Memory B cell (primary cell): Measurements from ENCODE around the gene CTSK.
A peak's percentile ranks its signal among the peaks of the same experiment; 100 is the strongest.
"Not testable (repeated sequence)": the region's sequence is repeated elsewhere in the genome, so short reads cannot be mapped to it uniquely, and the experiment has no call there.

ENCODE experiments used
- ATAC-seq: fragments of 150-1000 bp; cut with Tn5 transposase; 2 replicates; pipeline ENCODE4 v1.10.0; 2021; ENCODE audit warnings: low read depth, mild to moderate bottlenecking, moderate library complexity
- DNase-seq, 2 donors: peaks; one replicate each; pipeline ENCODE4 v3.0.0; 2022; ENCODE audit warnings: low spot score in 2 of 2
- H3K27ac Mint-ChIP-seq: one replicate; pipeline ENCODE4 v1.8.0; 2022; ENCODE audit warnings: mild to moderate bottlenecking, moderate library complexity, mixed read lengths
- H3K27me3 Mint-ChIP-seq: one replicate; pipeline ENCODE4 v1.8.0; 2022; ENCODE audit warnings: mixed read lengths
- H3K36me3 Mint-ChIP-seq: one replicate; pipeline ENCODE4 v1.8.0; 2022; ENCODE audit warnings: mild to moderate bottlenecking, mixed read lengths
- H3K4me1 Mint-ChIP-seq: one replicate; pipeline ENCODE4 v1.8.0; 2022; ENCODE audit warnings: mixed read lengths
- H3K4me3 Mint-ChIP-seq: one replicate; pipeline ENCODE4 v1.8.0; 2022; ENCODE audit warnings: mild to moderate bottlenecking, moderate library complexity, mixed read lengths
- H3K9me3 Mint-ChIP-seq: one replicate; pipeline ENCODE4 v1.8.0; 2022; ENCODE audit warnings: mixed read lengths

CTSK gene

GRCh38 chr1:150808121-150808520 lies at the start of gene CTSK:
Gene CTSK (minus strand): TSS chr1:150808260. CDS start chr1:150806805, 1,455 bp downstream.
- Mint-ChIP-seq H3K27ac (peak within 1 kb of the TSS; percentile 37), H3K4me3 (no peak within 1 kb of the TSS), H3K9me3 (no peaks in the 10 kb centered on the region), H3K36me3 (no peaks in the 10 kb centered on the region), H3K27me3 (no peaks in the 10 kb centered on the region), H3K4me1 (peaks cover 5% of the 10 kb centered on the region)
- ATAC-seq (no peak), DNase-seq (no peak)

GRCh38 chr1:150852734-150853133 lies 44.7 kb upstream of the CTSK start:
- H3K27ac Mint-ChIP-seq = peak overlapping the region; percentile 50
- H3K4me1 Mint-ChIP-seq = peaks cover 15% of the 10 kb centered on the region
- peak overlapping the region; percentile 69 for H3K4me3 Mint-ChIP-seq
- peak; percentile 53 for ATAC-seq
- DNase-seq, H3K27me3 Mint-ChIP-seq, H3K9me3 Mint-ChIP-seq: not testable (repeated sequence)
- H3K36me3 Mint-ChIP-seq = peaks cover 16% of the 10 kb centered on the region

GRCh38 chr1:150850801-150851362 lies 42.8 kb upstream of the CTSK start:
- not testable (repeated sequence) for H3K9me3 Mint-ChIP-seq, ATAC-seq, H3K27ac Mint-ChIP-seq, H3K27me3 Mint-ChIP-seq, DNase-seq, H3K4me3 Mint-ChIP-seq
- Mint-ChIP-seq H3K36me3 (peaks cover 20% of the 10 kb centered on the region), H3K4me1 (peaks cover 15% of the 10 kb centered on the region)

- Mint-ChIP-seq H3K27ac (no peak overlapping the region), H3K4me3 (no peak overlapping the region), H3K9me3 (no peaks in the 10 kb centered on the region), H3K4me1 (no peaks in the 10 kb centered on the region), H3K27me3 (no peaks in the 10 kb centered on the region), H3K36me3 (peaks cover 6% of the 10 kb centered on the region)
- DNase-seq (no peak), ATAC-seq (no peak)
Measured at GRCh38 chr1:150846473-150847146, 38.5 kb upstream of the CTSK start.

GRCh38 chr1:150843474-150843873 lies 35.4 kb upstream of the CTSK start:
- ATAC-seq (no peak), DNase-seq (no peak)
- H3K9me3 Mint-ChIP-seq = no peaks in the 10 kb centered on the region
- H3K4me3 Mint-ChIP-seq = no peak overlapping the region
- no peaks in the 10 kb centered on the region for H3K27me3 Mint-ChIP-seq
- no peak overlapping the region for H3K27ac Mint-ChIP-seq
- no peaks in the 10 kb centered on the region for H3K4me1 Mint-ChIP-seq
- peaks cover 17% of the 10 kb centered on the region for H3K36me3 Mint-ChIP-seq

- Mint-ChIP-seq H3K4me1 (no peaks in the 10 kb centered on the region), H3K36me3 (peaks cover 17% of the 10 kb centered on the region), H3K9me3 (no peaks in the 10 kb centered on the region), H3K27ac (no peak overlapping the region), H3K4me3 (no peak overlapping the region), H3K27me3 (no peaks in the 10 kb centered on the region)
- no peak for DNase-seq
- ATAC-seq = no peak
Measured at GRCh38 chr1:150842964-150843363, 34.9 kb upstream of the CTSK start.

- DNase-seq (no peak), ATAC-seq (no peak)
- no peaks in the 10 kb centered on the region for H3K27me3 Mint-ChIP-seq
- peak overlapping the region; percentile 64 for H3K27ac Mint-ChIP-seq
- H3K36me3 Mint-ChIP-seq = peaks cover 17% of the 10 kb centered on the region
- no peaks in the 10 kb centered on the region for H3K9me3 Mint-ChIP-seq
- H3K4me1 Mint-ChIP-seq = no peaks in the 10 kb centered on the region
- no peak overlapping the region for H3K4me3 Mint-ChIP-seq
Measured at GRCh38 chr1:150842343-150842742, 34.3 kb upstream of the CTSK start.

- no peak overlapping the region for H3K4me3 Mint-ChIP-seq
Measured at GRCh38 chr1:150841626-150842025, 33.6 kb upstream of the CTSK start.

GRCh38 chr1:150840850-150841249 lies 32.8 kb upstream of the CTSK start:
- H3K27me3 Mint-ChIP-seq, H3K4me1 Mint-ChIP-seq, DNase-seq, ATAC-seq, H3K9me3 Mint-ChIP-seq, H3K4me3 Mint-ChIP-seq, H3K27ac Mint-ChIP-seq: not testable (repeated sequence)
- peaks cover 20% of the 10 kb centered on the region for H3K36me3 Mint-ChIP-seq

More at GRCh38 chr1:150841626-150842025, 33.6 kb upstream of the CTSK start:
- no peaks in the 10 kb centered on the region for H3K4me1 Mint-ChIP-seq
- H3K27ac Mint-ChIP-seq = peak overlapping the region; percentile 64
- no peaks in the 10 kb centered on the region for H3K27me3 Mint-ChIP-seq
- no peak for ATAC-seq
- no peak for DNase-seq
- H3K9me3 Mint-ChIP-seq = no peaks in the 10 kb centered on the region
- H3K36me3 Mint-ChIP-seq = peaks cover 20% of the 10 kb centered on the region

- no peaks in the 10 kb centered on the region for H3K9me3 Mint-ChIP-seq
- ATAC-seq (no peak), DNase-seq (no peak)
- H3K27me3 Mint-ChIP-seq = no peaks in the 10 kb centered on the region
- H3K4me3 Mint-ChIP-seq = no peak overlapping the region
- H3K27ac Mint-ChIP-seq = no peak overlapping the region
- H3K36me3 Mint-ChIP-seq = peaks cover 39% of the 10 kb centered on the region
- H3K4me1 Mint-ChIP-seq = no peaks in the 10 kb centered on the region
Measured at GRCh38 chr1:150836129-150836773, 28.2 kb upstream of the CTSK start.

- not testable (repeated sequence) for DNase-seq, H3K27ac Mint-ChIP-seq, H3K9me3 Mint-ChIP-seq, H3K27me3 Mint-ChIP-seq, H3K4me3 Mint-ChIP-seq, ATAC-seq, H3K4me1 Mint-ChIP-seq
- peaks cover 39% of the 10 kb centered on the region for H3K36me3 Mint-ChIP-seq
Measured at GRCh38 chr1:150833961-150834360, 25.9 kb upstream of the CTSK start.

- Mint-ChIP-seq H3K4me1 (no peaks in the 10 kb centered on the region), H3K9me3 (no peaks in the 10 kb centered on the region), H3K27me3 (no peaks in the 10 kb centered on the region), H3K27ac (no peak overlapping the region), H3K4me3 (no peak overlapping the region), H3K36me3 (peaks cover 44% of the 10 kb centered on the region)
- ATAC-seq = no peak
- no peak for DNase-seq
Measured at GRCh38 chr1:150832597-150832996, 24.5 kb upstream of the CTSK start.

GRCh38 chr1:150829751-150830150 lies 21.7 kb upstream of the CTSK start:
- H3K9me3 Mint-ChIP-seq = no peaks in the 10 kb centered on the region
- no peak overlapping the region for H3K4me3 Mint-ChIP-seq
- no peaks in the 10 kb centered on the region for H3K4me1 Mint-ChIP-seq
- H3K27ac Mint-ChIP-seq = no peak overlapping the region
- no peaks in the 10 kb centered on the region for H3K27me3 Mint-ChIP-seq
- no peak for ATAC-seq
- DNase-seq = no peak
- H3K36me3 Mint-ChIP-seq = peaks cover 32% of the 10 kb centered on the region

- Mint-ChIP-seq H3K4me1 (no peaks in the 10 kb centered on the region), H3K27me3 (no peaks in the 10 kb centered on the region), H3K4me3 (no peak overlapping the region), H3K9me3 (no peaks in the 10 kb centered on the region), H3K36me3 (peaks cover 19% of the 10 kb centered on the region), H3K27ac (no peak overlapping the region)
- DNase-seq = no peak
- ATAC-seq = no peak
Measured at GRCh38 chr1:150826299-150826698, 18.2 kb upstream of the CTSK start.
